Tibial artery (tissue), 4 donors: ENCODE data around the gene COPA.
A peak's percentile ranks its signal among the peaks of the same experiment; 100 is the strongest.
"Not testable (repeated sequence)": the region's sequence is repeated elsewhere in the genome, so short reads cannot be mapped to it uniquely, and the experiment has no call there.

ENCODE experiments used
- DNase-seq, 2 donors: peaks; one replicate each; pipeline ENCODE4 v3.0.0-alpha.2; 2019
- H3K27ac ChIP-seq, 2 donors: fragments of 200-600 bp; sonication (generic) in 1 of 2; 1 replicate in 1 of 2; 2 replicates in 1 of 2; pipeline ENCODE4 v1.5.1; 2018 to 2019; ENCODE audit warnings: mild to moderate bottlenecking in 1 of 2
- H3K27me3 ChIP-seq, 2 donors: fragments of 200-600 bp; sonication (generic) in 1 of 2; one replicate each; pipeline versions ENCODE4 v1.5.1 to v1.6.0; 2016 to 2019
- H3K36me3 ChIP-seq, 3 donors: fragments of 200-600 bp; sonication (generic) in 2 of 3; one replicate each; pipeline ENCODE4 v1.5.1; 2016 to 2019; ENCODE audit warnings: mild to moderate bottlenecking in 2 of 3
- H3K4me1 ChIP-seq, 4 donors: fragments of 200-600 bp; sonication (generic) in 2 of 4; 1 replicate in 3 of 4; 2 replicates in 1 of 4; pipeline ENCODE4 v1.5.1; 2016 to 2019
- H3K4me3 ChIP-seq, 2 donors: fragments of 200-600 bp; sonication (generic) in 1 of 2; 1 replicate in 1 of 2; 2 replicates in 1 of 2; pipeline ENCODE4 v1.5.1; 2018 to 2019; ENCODE audit warnings: mild to moderate bottlenecking in 2 of 2
- H3K9me3 ChIP-seq, 3 donors: fragments of 200-600 bp; sonication (generic) in 1 of 3; one replicate each; pipeline ENCODE4 v1.5.1; 2016 to 2019
- intact Hi-C: fragments of 100-400 bp; cut with DNase I; formaldehyde crosslinking; loops from one replicate; pipeline ENCODE4 v1.15.0; 2023; ENCODE audit warnings: low total_unique reads
- TF ChIP-seq, protein P1 (sequence below), 2 experiments: fragments of 200-600 bp in 1 of 2; fragments of 450-650 bp in 1 of 2; IDR thresholded peaks; one replicate each; pipeline ENCODE4 v1.5.1; 2017 to 2019; ENCODE audit warnings: antibody characterized with exemption in 2 of 2, mild to moderate bottlenecking in 1 of 2, moderate library complexity in 1 of 2

Gene COPA

DNA sequence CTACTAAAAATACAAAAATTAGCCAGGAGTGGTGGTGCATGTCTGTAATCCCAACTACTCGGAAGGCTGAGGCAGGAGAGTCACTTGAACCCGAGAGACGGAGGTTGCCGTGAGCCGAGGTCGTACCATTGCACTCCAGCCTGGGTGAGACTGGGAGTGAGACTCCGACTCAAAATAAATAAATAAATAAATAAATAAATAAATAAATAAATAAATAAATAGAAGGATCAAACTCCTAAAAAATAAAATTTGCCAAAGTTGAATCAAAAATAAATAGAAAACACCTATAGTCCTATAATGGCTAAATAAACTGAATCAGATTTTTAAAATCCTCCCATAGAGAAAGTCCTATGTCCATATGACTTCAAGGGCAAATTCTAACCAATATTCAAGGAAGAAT lies 42.9 kb downstream of the COPA start:
- H3K4me3 ChIP-seq: no peak overlapping the region
- intact Hi-C loops: no loop called here
- TF ChIP-seq, protein P1, sequence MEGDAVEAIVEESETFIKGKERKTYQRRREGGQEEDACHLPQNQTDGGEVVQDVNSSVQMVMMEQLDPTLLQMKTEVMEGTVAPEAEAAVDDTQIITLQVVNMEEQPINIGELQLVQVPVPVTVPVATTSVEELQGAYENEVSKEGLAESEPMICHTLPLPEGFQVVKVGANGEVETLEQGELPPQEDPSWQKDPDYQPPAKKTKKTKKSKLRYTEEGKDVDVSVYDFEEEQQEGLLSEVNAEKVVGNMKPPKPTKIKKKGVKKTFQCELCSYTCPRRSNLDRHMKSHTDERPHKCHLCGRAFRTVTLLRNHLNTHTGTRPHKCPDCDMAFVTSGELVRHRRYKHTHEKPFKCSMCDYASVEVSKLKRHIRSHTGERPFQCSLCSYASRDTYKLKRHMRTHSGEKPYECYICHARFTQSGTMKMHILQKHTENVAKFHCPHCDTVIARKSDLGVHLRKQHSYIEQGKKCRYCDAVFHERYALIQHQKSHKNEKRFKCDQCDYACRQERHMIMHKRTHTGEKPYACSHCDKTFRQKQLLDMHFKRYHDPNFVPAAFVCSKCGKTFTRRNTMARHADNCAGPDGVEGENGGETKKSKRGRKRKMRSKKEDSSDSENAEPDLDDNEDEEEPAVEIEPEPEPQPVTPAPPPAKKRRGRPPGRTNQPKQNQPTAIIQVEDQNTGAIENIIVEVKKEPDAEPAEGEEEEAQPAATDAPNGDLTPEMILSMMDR (IDR thresholded peaks at IDR 0.05): no peak
- peaks cover 75 to 96% (median 87%) of the 10 kb centered on the region in 3 donors for H3K36me3 ChIP-seq
- H3K9me3 ChIP-seq: no peaks in the 10 kb centered on the region
- DNase-seq: no peak
- H3K4me1 ChIP-seq: no peaks in the 10 kb centered on the region
- no peaks in the 10 kb centered on the region for H3K27me3 ChIP-seq
- no peak overlapping the region for H3K27ac ChIP-seq

DNA sequence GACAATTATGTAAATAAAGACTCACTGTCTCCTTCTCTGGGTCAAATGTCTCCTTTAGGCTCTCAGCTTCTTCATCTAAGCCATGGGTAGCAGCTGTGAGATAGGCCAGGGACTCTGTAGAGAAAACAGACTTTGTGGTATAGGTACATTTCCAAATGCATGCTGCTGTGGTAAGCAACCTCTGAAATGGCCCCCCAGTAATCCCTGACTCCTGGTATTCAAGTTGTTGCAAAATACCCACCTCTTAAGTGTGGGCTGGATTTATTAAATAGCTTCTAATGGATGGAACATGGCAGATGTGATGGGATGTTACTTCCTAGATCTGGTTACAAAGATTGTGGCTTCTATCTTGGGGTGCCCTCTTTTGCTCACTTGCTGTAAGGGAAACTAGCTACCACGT lies 47.0 kb downstream of the COPA start:
- TF ChIP-seq, protein P1 (IDR thresholded peaks at IDR 0.05): no peak
- intact Hi-C loops: no loop called here
- no peaks in the 10 kb centered on the region for H3K4me1 ChIP-seq
- H3K27me3 ChIP-seq: no peaks in the 10 kb centered on the region
- H3K36me3 ChIP-seq: peaks cover 90 to 98% (median 94%) of the 10 kb centered on the region in 3 donors
- no peak overlapping the region for H3K27ac ChIP-seq
- H3K9me3 ChIP-seq: no peaks in the 10 kb centered on the region
- H3K4me3 ChIP-seq: no peak overlapping the region
- DNase-seq: no peak

DNA sequence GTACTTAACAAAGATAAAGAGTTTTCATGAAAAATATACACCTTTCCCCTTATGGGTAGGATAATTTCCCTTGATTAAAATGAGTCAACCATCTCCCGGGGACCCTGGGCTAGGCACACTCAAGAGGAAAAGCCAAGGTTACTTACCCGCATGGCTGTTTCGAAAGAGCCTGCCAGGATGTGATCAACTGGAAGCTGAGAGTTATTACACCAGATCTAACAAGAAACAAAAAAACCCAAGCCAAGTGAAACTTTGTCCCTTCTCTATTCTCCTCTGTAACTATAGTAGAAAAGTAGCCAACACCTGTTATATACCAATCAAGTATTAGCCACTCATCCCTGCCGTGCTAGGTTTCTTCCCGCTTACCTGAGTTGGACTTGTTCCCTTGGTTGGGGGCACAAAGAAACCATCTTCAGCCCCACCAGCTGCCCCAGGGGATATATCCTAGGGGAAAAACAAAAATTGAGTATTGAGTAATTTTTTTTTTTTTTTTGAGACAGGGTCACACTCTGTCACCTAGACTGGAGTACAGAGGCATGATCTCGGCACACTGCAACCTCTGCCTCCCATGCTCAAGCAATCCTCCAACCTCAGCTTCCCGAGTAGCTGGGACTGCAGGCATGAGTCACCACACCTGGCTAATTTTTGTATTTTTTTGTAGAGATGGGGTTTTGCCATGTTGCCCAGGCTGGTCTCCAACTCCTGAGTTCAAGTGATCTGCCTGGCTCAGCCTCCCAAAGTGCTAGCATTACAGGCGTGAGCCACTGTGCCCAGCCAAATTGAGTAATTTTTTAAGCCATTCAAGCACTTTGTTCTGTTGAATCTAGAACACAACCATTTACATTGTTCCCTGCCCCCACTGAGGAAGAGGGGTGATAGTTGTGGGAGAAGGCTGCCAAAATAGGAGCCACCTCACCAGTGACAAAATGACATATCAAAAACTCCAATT lies 49.8 kb downstream of the COPA start:
- Histone ChIP-seq H3K4me3 (no peak overlapping the region), H3K36me3 (peaks cover 94 to 100% (median 99%) of the 10 kb centered on the region in 3 donors), H3K27me3 (no peaks in the 10 kb centered on the region), H3K9me3 (no peaks in the 10 kb centered on the region), H3K27ac (no peak overlapping the region), H3K4me1 (no peaks in the 10 kb centered on the region)
- TF ChIP-seq, protein P1 (IDR thresholded peaks at IDR 0.05): no peak
- no peak for DNase-seq
- intact Hi-C loops: no loop called here

DNA sequence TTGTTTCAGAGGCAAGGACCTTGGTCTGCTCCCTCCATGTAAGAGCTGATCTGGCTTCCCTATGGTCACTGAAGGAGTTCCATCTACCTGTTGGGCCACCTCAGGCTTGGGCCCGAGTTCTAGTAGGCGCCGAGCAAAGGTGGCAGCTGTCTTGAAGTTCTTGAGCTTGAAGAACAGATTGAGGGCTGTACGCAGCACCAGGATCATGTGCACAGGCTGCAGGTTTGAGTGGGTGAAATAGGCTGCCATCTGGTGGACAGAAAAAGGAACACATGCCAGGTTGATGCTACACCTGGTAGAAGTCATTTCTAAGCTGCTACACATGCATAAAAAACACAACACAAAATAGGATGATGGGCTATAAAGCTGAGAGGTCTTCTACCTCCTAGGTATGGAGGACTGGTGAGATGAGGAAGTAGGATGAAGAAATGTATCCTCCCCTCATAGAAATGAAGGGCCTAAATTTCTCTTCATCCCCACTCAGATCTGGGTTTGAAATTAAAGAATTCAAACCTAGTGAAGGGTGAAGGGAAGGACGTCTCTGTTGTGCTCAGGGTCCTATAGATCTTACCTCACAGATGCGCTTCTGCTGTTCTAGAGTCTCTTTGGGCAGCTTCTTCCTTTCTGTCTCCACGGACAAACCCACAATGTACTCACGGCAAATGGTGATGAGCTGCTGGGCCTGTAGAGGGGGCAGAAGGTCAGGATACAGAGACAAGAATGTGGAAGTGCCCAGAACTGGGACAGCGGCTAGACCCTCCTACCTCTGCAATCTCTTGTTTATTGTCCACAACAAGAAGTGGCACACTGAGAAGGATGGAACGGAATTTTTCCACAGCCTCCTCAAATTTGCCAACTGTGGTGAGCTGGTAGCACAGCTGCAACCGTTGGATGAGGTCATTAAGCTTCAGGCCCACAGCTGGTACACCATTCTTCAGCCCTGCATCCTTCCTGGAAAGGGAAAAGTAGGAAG lies 51.5 kb downstream of the COPA start:
- no peaks in the 10 kb centered on the region for H3K27me3 ChIP-seq
- H3K4me1 ChIP-seq: no peaks in the 10 kb centered on the region
- H3K36me3 ChIP-seq: peaks cover 76 to 82% (median 82%) of the 10 kb centered on the region in 3 donors
- TF ChIP-seq, protein P1 (IDR thresholded peaks at IDR 0.05): peak; percentile 81 to 82
- intact Hi-C loops: loop anchor here (2.0 kb wide), 1 partner anchor 99 kb away; no protein-coding TSS in a partner anchor
- H3K9me3 ChIP-seq: no peaks in the 10 kb centered on the region
- no peak overlapping the region for H3K4me3 ChIP-seq
- peak; percentile 53 to 72 for DNase-seq
- H3K27ac ChIP-seq: no peak overlapping the region

DNA sequence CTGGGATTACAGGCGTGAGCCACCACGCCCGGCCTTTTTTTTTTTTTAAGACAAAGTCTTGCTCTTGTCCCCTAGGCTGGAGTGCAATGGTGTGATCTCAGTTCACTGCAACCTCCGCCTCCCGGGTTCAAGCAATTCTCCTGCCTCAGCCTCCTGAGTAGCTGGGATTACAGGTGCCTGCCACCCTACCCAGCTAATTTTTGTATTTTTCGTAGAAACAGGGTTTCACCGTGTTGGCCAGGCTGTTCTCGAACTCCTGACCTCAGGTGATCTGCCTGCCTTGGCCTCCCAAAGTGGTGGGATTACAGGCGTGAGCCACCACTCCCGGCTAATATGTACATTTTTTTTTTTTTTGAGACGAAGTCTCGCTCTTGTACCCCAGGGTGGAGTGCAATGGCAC lies 55.3 kb downstream of the COPA start:
- intact Hi-C loops: not testable (repeated sequence)
- peaks cover 42 to 45% (median 45%) of the 10 kb centered on the region in 3 donors for H3K36me3 ChIP-seq

More for the DNA sequence above, 55.3 kb downstream of the COPA start:
- H3K27ac ChIP-seq, H3K9me3 ChIP-seq, DNase-seq, H3K27me3 ChIP-seq, H3K4me3 ChIP-seq: not testable (repeated sequence)
- H3K4me1 ChIP-seq: peaks cover 0 to 23% (median 16%) of the 10 kb centered on the region in 4 donors
